HG03108 (cell line): Measurements from ENCODE around the gene TAF5L.
"Not testable (repeated sequence)": the region's sequence is repeated elsewhere in the genome, so short reads cannot be mapped to it uniquely, and the experiment has no call there.

ENCODE experiments used
- ATAC-seq: cut with Tn5 transposase; IDR thresholded peaks from one replicate; pipeline ENCODE4 v1.9.1; 2021; ENCODE audit warnings: moderate library complexity; ENCODE audit not compliant: unreplicated experiment

The TAF5L gene

GRCh38 chr1:229608590-229608989, 17.3 kb downstream of the TAF5L start:
- ATAC-seq, result no peak

- no peak for ATAC-seq
Observed at GRCh38 chr1:229607370-229607769, 18.6 kb downstream of the TAF5L start.

- no peak for ATAC-seq
Observed at GRCh38 chr1:229603371-229604005, 22.4 kb downstream of the TAF5L start.

GRCh38 chr1:229600229-229600628, 25.7 kb downstream of the TAF5L start:
- ATAC-seq, result no peak

GRCh38 chr1:229599218-229599954, 26.5 kb downstream of the TAF5L start:
- ATAC-seq, result no peak

- ATAC-seq, result no peak
Observed at GRCh38 chr1:229597877-229598276, 28.0 kb downstream of the TAF5L start.

GRCh38 chr1:229596925-229597699, 28.8 kb downstream of the TAF5L start:
- no peak for ATAC-seq

- not testable (repeated sequence) for ATAC-seq
Observed at GRCh38 chr1:229595876-229596275, 30.0 kb downstream of the TAF5L start.

- ATAC-seq, result no peak
Observed at GRCh38 chr1:229594227-229595008, 31.5 kb downstream of the TAF5L start.

GRCh38 chr1:229593800-229594199, 32.1 kb downstream of the TAF5L start:
- no peak for ATAC-seq

GRCh38 chr1:229590119-229590518, 35.8 kb downstream of the TAF5L start:
- no peak for ATAC-seq

- ATAC-seq, result no peak
Observed at GRCh38 chr1:229585338-229585737, 40.6 kb downstream of the TAF5L start.

GRCh38 chr1:229582715-229583114, 43.2 kb downstream of the TAF5L start:
- ATAC-seq, result no peak

- ATAC-seq, result no peak
Observed at GRCh38 chr1:229582011-229582694, 43.8 kb downstream of the TAF5L start.

GRCh38 chr1:229581485-229581884, 44.4 kb downstream of the TAF5L start:
- ATAC-seq, result no peak

- peak; percentile 81 for ATAC-seq
Observed at GRCh38 chr1:229579059-229579673, 46.8 kb downstream of the TAF5L start.

GRCh38 chr1:229578168-229579058, 47.5 kb downstream of the TAF5L start:
- ATAC-seq, result no peak

- ATAC-seq, result no peak
Observed at GRCh38 chr1:229574679-229575442, 51.1 kb downstream of the TAF5L start.
